IPS-11a (cell line): ENCODE results near the gene NPTN.
"Not testable (repeated sequence)": the region's sequence is repeated elsewhere in the genome, so short reads cannot be mapped to it uniquely, and the experiment has no call there.

ENCODE experiments used
- H3K4me3 ChIP-seq: one replicate; pipeline ENCODE4 v1.5.1; 2013; ENCODE audit warnings: low read depth, low read length, control low read depth

NPTN gene

GRCh38 chr15:73573037-73573436 lies 60.2 kb downstream of the NPTN start:
- no peak overlapping the region for H3K4me3 ChIP-seq

- H3K4me3 ChIP-seq, result no peak overlapping the region
These were observed 60.9 kb downstream of the NPTN start for GRCh38 chr15:73572296-73572695.

GRCh38 chr15:73571346-73571745 lies 61.8 kb downstream of the NPTN start:
- H3K4me3 ChIP-seq, result no peak overlapping the region

- no peak overlapping the region for H3K4me3 ChIP-seq
These were observed 62.7 kb downstream of the NPTN start for GRCh38 chr15:73570355-73571032.

- no peak overlapping the region for H3K4me3 ChIP-seq
These were observed 63.8 kb downstream of the NPTN start for GRCh38 chr15:73569361-73569760.

- H3K4me3 ChIP-seq, result no peak overlapping the region
These were observed 64.5 kb downstream of the NPTN start for GRCh38 chr15:73568564-73569280.

GRCh38 chr15:73567020-73567419 lies 66.2 kb downstream of the NPTN start:
- H3K4me3 ChIP-seq, result no peak overlapping the region

- H3K4me3 ChIP-seq, result no peak overlapping the region
These were observed 68.9 kb downstream of the NPTN start for GRCh38 chr15:73564255-73564654.

GRCh38 chr15:73560501-73561117 lies 72.6 kb downstream of the NPTN start:
- H3K4me3 ChIP-seq, result no peak overlapping the region

- no peak overlapping the region for H3K4me3 ChIP-seq
These were observed 74.7 kb downstream of the NPTN start for GRCh38 chr15:73558529-73558928.

- no peak overlapping the region for H3K4me3 ChIP-seq
These were observed 78.1 kb downstream of the NPTN start for GRCh38 chr15:73555080-73555479.

GRCh38 chr15:73550190-73550589 lies 83.0 kb downstream of the NPTN start:
- H3K4me3 ChIP-seq, result no peak overlapping the region

GRCh38 chr15:73548925-73549324 lies 84.3 kb downstream of the NPTN start:
- not testable (repeated sequence) for H3K4me3 ChIP-seq

GRCh38 chr15:73541479-73541878 lies 91.7 kb downstream of the NPTN start:
- H3K4me3 ChIP-seq, result no peak overlapping the region

- H3K4me3 ChIP-seq, result no peak overlapping the region
These were observed 93.0 kb downstream of the NPTN start for GRCh38 chr15:73540161-73540560.

- no peak overlapping the region for H3K4me3 ChIP-seq
These were observed 93.7 kb downstream of the NPTN start for GRCh38 chr15:73539212-73540128.

- no peak overlapping the region for H3K4me3 ChIP-seq
These were observed 94.5 kb downstream of the NPTN start for GRCh38 chr15:73538563-73539211.

GRCh38 chr15:73538123-73538522 lies 95.1 kb downstream of the NPTN start:
- H3K4me3 ChIP-seq, result no peak overlapping the region

- H3K4me3 ChIP-seq, result no peak overlapping the region
These were observed 102.5 kb downstream of the NPTN start for GRCh38 chr15:73530649-73531048.

GRCh38 chr15:73527598-73527997 lies 105.6 kb downstream of the NPTN start:
- H3K4me3 ChIP-seq, result no peak overlapping the region

- no peak overlapping the region for H3K4me3 ChIP-seq
These were observed 108.3 kb downstream of the NPTN start for GRCh38 chr15:73524919-73525318.
